ENCODE data around the gene HIKESHI. TPM values are rescaled to one million over a fixed set of nuclear protein-coding genes. Genes with fewer than 3 reads are reported as not detected.

HIKESHI gene
- total RNA-seq, 2 donors from 2014 or later: 23.7 to 27.8 TPM

- TF ChIP-seq CTCF (IDR thresholded peaks at IDR 0.05): no peak
- H3K4me1 ChIP-seq: no peaks in the 10 kb centered on the region
- no peak overlapping the region for H3K4me3 ChIP-seq
- no peaks in the 10 kb centered on the region for H3K36me3 ChIP-seq
- no peak overlapping the region for H3K27ac ChIP-seq
- H3K27me3 ChIP-seq: no peaks in the 10 kb centered on the region
- DNase-seq: no peak
- H3K9me3 ChIP-seq: no peaks in the 10 kb centered on the region
- intact Hi-C loops (cut with DNase I): no loop called here
- H3K9ac ChIP-seq (ENCODE audit: low read depth in 2 of 2, low read length in 2 of 2): no peak overlapping the region
These were observed 56.7 kb downstream of the HIKESHI start for GRCh38 chr11:86358720-86359119.

DNA sequence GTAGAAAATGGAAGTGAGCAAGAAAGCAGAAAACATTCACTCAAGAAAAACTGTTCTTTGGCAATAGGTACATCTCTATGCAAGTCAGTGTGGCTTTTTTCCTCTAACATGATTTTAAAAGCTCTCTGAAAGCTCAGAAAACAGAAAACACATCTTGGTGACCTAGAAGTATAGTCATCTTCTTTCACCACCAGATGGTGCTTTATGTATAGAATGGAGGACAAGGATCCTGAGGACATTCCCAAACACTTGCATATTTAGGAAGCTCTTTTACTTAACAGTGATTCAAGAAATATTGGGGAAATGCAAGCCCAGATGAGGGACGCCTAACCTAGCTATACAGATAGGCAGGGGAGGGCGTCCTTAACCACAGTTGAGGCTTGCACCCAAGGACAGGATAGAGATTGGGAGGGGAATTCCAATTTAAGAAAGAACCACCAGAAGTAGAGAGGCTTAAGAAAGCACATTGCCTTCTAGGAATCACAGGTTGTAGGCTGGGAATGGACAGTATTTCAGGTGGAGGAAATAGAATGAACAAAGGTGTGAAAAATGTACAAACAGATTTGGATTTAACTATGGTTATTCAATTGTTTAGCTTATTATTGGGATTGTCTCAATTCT lies 58.8 kb downstream of the HIKESHI start:
- Histone ChIP-seq H3K36me3 (no peaks in the 10 kb centered on the region), H3K4me1 (no peaks in the 10 kb centered on the region), H3K27me3 (no peaks in the 10 kb centered on the region), H3K4me3 (no peak overlapping the region), H3K9ac (ENCODE audit: low read depth in 2 of 2, low read length in 2 of 2) (no peak overlapping the region), H3K9me3 (no peaks in the 10 kb centered on the region), H3K27ac (no peak overlapping the region)
- no peak for TF ChIP-seq CTCF (IDR thresholded peaks at IDR 0.05)
- intact Hi-C loops (cut with DNase I): no loop called here
- DNase-seq: no peak

- H3K9ac ChIP-seq (ENCODE audit: low read depth in 2 of 2, low read length in 2 of 2): no peak overlapping the region
- H3K4me3 ChIP-seq: no peak overlapping the region
- no peak for DNase-seq
- intact Hi-C loops (cut with DNase I): no loop called here
- no peaks in the 10 kb centered on the region for H3K36me3 ChIP-seq
- TF ChIP-seq CTCF (IDR thresholded peaks at IDR 0.05): no peak
- no peak overlapping the region for H3K27ac ChIP-seq
- no peaks in the 10 kb centered on the region for H3K9me3 ChIP-seq
- H3K27me3 ChIP-seq: no peaks in the 10 kb centered on the region
- H3K4me1 ChIP-seq: no peaks in the 10 kb centered on the region
These were observed 61.4 kb downstream of the HIKESHI start for GRCh38 chr11:86363424-86363823.

DNA sequence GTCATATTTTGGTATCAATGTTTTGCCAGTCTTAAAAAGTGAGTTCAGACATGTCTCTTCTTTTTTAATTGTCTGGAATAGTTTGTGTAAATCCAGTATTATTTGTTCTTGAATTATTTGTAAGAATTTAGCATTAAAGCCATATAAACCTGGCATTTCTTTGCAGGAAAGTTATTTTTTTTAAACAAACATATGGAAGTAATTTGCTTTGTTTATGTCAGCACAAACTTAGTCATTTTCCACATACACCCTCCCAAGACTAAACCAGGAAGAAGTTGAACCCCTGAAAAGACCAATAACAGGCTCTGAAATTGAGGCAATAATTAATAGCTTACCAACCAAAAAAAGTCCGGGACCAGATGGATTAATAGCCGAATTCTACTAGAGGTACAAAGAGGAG lies 63.5 kb downstream of the HIKESHI start:
- H3K9ac ChIP-seq (ENCODE audit: low read depth in 2 of 2, low read length in 2 of 2): no peak overlapping the region
- no peak for DNase-seq
- H3K27ac ChIP-seq: no peak overlapping the region
- no peak for TF ChIP-seq CTCF (IDR thresholded peaks at IDR 0.05)
- no peaks in the 10 kb centered on the region for H3K4me1 ChIP-seq
- H3K9me3 ChIP-seq: no peaks in the 10 kb centered on the region
- no peaks in the 10 kb centered on the region for H3K27me3 ChIP-seq
- no peak overlapping the region for H3K4me3 ChIP-seq
- intact Hi-C loops (cut with DNase I): no loop called here
- no peaks in the 10 kb centered on the region for H3K36me3 ChIP-seq

DNA sequence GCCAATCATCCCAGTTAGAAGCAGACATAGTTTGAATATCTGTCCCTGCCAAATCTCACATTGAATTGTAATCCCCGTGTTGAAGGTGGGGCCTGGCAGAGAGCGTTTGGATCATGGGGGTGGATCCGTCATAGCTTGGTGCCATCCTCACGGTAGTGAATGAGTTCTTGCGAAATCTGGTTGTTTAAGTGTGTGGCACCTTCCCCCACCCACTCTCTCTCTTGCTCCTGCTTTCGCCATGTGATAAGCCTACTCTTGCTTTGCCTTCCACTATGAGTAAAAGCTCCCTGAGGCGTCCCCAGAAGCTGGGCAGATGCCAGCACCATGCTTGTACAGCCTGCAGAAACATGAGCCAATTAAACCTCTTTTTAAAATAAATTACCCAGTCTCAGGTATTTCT lies 67.6 kb downstream of the HIKESHI start:
- H3K9me3 ChIP-seq: no peaks in the 10 kb centered on the region
- no peak overlapping the region for H3K9ac ChIP-seq (ENCODE audit: low read depth in 2 of 2, low read length in 2 of 2)
- no peaks in the 10 kb centered on the region for H3K36me3 ChIP-seq
- no peak overlapping the region for H3K27ac ChIP-seq
- DNase-seq: no peak
- intact Hi-C loops (cut with DNase I): no loop called here
- H3K4me1 ChIP-seq: no peaks in the 10 kb centered on the region
- no peak overlapping the region for H3K4me3 ChIP-seq
- H3K27me3 ChIP-seq: no peaks in the 10 kb centered on the region
- no peak for TF ChIP-seq CTCF (IDR thresholded peaks at IDR 0.05)
